Epithelial cell of alveolus of lung (primary cell): ENCODE measurements around the gene GOLGA8K. TPM values are rescaled to one million over a fixed set of nuclear protein-coding genes. Genes with fewer than 3 reads are reported as not detected.

Experiments
- total RNA-seq: library from RNA; depleted of rRNA; stranded (reverse); fragments of >200 nt; gene quantifications from 2 replicates; pipeline ENCODE4 v1.2.1, GENCODE V29; 2015

Gene GOLGA8K
- total RNA-seq = not detected in 2 replicates

GRCh38 chr15:32403192-32403591 is at the start of gene GOLGA8K:
Gene GOLGA8K (minus strand): TSS chr15:32403292. CDS start chr15:32403194, 98 bp downstream.

Other genes with a start within 250 kb of the GOLGA8K start
- 0.24 TPM in 1 of 2 replicates, not detected in the other for gene GOLGA8O, start 52.3 kb upstream of the GOLGA8K start, total RNA-seq
- gene GOLGA8N, start 190.2 kb upstream of the GOLGA8K start, total RNA-seq = 0.26 and 4.6 TPM in 2 replicates
- gene ARHGAP11A, start 212.2 kb upstream of the GOLGA8K start, total RNA-seq = 7.5 and 16.9 TPM in 2 replicates
- gene SCG5, start 238.4 kb upstream of the GOLGA8K start, total RNA-seq = 24.4 and 46.5 TPM in 2 replicates